HG03354 (cell line): ENCODE measurements around the gene COA3.
"Not testable (repeated sequence)": the region's sequence is repeated elsewhere in the genome, so short reads cannot be mapped to it uniquely, and the experiment has no call there.

Source experiments
- ATAC-seq: cut with Tn5 transposase; IDR thresholded peaks from one replicate; pipeline ENCODE4 v1.9.1; 2021; ENCODE audit warnings: mild to moderate bottlenecking; ENCODE audit not compliant: unreplicated experiment, poor library complexity, severe bottlenecking

COA3 gene

DNA sequence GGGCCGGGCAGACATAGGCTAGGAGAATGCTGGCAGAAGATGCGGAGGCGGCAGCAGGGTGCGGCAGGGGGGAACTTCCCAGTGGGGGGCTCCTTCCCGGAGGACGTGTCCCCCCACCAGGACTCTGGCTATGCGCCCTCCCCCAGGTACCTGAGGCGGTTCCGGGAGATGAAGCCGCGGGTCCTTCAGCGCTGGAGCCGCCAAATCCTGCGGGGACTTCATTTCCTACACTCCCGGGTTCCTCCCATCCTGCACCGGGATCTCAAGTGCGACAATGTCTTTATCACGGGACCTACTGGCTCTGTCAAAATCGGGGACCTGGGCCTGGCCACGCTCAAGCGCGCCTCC is 14.7 kb downstream of the COA3 start:
- ATAC-seq, result no peak

DNA sequence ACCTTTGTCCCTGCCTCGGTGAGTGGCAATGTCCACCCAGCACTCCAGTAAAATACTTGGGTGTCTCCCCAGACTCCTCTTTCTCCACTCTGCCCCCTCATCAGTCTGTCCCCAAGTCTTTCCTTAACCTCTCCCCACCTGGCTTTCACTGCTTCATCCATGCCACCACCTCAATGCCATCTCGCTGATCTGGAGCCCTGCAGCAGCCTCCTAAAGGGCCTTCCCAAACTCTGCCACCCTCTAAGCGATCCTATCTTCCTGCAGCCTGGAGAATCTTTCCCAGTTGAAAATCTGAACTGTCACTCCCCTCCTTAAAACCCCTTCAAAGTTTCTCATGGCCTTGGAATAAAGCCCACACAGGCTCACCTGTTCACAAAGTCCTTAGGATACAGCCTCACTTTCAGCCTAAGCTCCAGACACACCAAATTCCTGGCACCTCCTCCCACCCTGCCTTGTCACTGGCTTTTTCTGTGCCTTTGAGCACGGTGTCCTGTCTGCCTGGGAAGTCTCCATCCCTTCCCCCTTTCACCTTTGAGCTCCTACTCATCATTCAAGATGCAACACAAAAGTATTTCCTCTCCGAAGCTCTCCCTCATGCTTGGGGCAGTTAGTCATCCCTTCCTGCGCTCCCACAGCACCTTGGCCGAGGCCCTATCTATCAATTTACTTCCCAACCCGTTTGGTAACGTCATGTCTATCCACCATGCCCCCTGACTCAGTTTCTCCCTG is 15.3 kb downstream of the COA3 start:
- ATAC-seq, result no peak

GRCh38 chr17:42782166-42783061 is 16.1 kb downstream of the COA3 start:
- ATAC-seq, result no peak

- no peak for ATAC-seq
These were observed 16.8 kb downstream of the COA3 start for GRCh38 chr17:42781639-42782165.

DNA sequence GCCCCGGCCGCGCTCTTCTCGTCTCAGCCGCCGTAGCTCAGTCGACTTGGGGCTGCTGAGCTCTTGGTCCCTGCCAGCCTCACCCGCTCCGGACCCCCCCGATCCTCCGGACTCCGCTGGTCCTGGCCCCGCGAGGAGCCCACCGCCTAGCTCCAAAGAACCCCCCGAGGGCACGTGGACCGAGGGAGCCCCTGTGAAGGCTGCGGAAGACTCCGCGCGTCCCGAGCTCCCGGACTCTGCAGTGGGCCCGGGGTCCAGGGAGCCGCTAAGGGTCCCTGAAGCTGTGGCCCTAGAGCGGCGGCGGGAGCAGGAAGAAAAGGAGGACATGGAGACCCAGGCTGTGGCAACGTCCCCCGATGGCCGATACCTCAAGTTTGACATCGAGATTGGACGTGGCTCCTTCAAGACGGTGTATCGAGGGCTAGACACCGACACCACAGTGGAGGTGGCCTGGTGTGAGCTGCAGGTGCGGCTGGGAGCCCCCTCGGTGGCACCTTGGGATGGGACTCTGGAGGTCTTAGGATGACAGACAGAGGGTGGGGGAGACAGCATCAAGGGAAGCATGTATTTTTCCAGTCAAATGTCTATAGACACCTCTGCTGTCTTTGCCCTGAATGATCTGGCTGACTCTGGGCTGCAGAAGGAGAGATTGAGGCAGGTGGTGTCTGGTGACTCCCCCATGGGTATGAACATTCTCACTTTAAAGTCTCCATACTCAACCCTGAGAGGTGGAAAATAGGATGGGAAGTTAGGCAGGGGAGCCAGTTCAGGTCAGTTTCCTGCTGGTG is 17.5 kb downstream of the COA3 start:
- no peak for ATAC-seq

- no peak for ATAC-seq
These were observed 18.3 kb downstream of the COA3 start, which contains the start of gene WNK4 for GRCh38 chr17:42779936-42780850. Gene WNK4, plus strand, starts transcription at chr17:42780610. Its CDS starts 89 bp downstream, at chr17:42780699.

- ATAC-seq, result no peak
These were observed 19.1 kb downstream of the COA3 start for GRCh38 chr17:42779304-42779935.

DNA sequence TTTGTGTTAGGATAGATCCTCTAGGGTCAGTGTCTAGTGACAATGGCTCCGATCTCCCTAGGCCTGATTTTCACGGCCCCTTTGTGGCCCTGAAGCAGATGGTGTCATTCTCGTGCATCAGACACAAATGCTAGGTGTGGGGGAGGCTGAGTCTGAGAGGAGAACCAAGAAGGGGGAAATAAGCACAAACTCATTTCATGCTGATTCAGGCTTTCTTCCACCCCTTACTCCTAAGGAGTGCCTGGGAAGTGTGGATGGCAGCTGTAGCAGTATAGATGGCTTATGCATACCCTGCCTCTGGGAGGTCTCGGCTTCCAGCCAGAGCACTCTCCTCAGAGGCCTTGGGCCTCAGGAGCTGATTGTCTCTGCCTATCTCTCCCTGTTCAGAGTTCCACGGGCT is 19.9 kb downstream of the COA3 start:
- ATAC-seq, result no peak

DNA sequence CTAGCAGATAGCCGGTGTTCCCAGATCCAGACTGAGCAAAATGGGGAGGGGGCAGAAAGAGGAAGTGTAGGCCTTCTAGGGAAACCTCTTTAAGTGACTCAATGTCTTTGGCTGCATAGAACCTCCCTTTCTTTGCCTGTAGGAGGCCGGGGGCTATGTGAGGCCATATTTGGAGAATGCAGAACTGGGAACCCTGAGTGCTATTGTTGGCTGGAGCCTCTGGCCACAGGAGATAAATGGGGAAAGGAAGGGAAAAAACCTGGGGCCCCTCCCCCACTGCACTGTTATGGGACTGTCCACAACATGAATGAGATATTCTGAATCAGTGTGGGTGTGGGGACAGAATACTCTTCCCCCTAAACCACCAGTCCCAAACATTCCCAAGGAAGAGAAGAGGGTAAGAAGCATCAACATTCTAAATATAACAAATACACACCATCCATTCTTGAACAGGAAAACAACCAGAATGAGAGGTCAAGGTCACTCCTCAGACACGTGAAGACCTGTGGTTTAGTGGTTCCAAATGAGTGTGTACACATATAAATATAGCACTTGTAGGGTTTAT is 22.9 kb downstream of the COA3 start:
- ATAC-seq, result no peak

- ATAC-seq, result no peak
These were observed 24.3 kb downstream of the COA3 start for GRCh38 chr17:42774066-42774745.

GRCh38 chr17:42773290-42774035 is 25.0 kb downstream of the COA3 start, which contains the start of gene VPS25:
Gene VPS25, plus strand, starts transcription at chr17:42773449. Its CDS starts 27 bp downstream, at chr17:42773476.
- peak; percentile 76 for ATAC-seq

DNA sequence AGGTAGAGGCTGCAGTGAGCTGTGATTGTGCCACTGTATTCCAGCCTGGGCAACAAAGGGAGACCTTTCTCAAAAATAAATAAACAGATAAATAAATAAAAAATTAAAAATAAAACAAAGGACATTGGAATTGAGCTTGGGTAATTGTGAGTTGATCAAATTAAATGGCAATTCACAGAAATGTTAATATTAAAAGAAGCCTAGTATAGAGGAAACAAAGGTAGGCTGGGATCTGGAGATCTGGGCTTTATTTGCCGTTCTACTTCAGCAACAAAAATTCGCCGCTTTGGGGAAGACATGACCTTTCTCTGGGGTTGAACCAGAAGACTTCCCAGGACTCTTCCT is 25.6 kb downstream of the COA3 start:
- peak; percentile 10 for ATAC-seq

GRCh38 chr17:42769964-42770363 is 28.5 kb downstream of the COA3 start:
- ATAC-seq, result not testable (repeated sequence)

DNA sequence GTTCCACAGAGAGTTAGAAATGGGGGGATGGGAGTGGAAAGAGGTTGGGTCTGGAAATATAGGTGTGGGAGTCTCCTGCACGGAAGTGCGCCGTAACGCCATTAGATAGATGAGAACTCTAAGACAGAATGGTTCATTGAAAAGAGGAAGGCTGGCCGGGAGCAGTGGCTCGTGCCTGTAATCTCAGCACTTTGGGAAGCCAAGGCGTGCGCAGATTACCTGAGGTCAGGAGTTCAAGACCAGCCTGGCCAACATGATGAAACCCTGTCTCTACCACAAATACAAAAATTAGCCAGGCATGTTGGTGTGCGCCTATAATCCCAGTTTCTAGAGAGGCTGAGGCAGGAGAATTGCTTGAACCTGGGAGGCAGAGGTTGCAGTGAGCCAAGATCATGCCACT is 30.5 kb downstream of the COA3 start:
- not testable (repeated sequence) for ATAC-seq

DNA sequence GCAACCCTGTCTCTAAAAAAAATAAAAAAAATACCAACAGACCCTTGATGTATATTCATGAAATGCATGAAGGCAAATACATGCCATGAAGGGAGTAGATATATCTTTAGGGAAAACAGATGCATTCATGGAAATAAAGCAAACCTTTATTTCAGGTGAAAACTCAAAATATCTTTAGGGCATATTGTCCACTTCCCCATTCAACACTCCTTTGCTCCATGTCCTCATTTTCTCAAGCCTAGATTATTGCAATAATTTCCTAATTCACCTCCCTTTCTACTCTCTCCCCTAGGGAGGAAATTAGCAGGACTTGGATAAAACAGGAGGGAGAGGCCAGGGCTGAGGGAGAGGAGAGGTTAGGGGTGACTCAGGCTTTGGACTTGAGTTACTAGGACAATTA is 31.0 kb downstream of the COA3 start:
- ATAC-seq, result no peak

GRCh38 chr17:42766124-42766523 is 32.4 kb downstream of the COA3 start:
- no peak for ATAC-seq

DNA sequence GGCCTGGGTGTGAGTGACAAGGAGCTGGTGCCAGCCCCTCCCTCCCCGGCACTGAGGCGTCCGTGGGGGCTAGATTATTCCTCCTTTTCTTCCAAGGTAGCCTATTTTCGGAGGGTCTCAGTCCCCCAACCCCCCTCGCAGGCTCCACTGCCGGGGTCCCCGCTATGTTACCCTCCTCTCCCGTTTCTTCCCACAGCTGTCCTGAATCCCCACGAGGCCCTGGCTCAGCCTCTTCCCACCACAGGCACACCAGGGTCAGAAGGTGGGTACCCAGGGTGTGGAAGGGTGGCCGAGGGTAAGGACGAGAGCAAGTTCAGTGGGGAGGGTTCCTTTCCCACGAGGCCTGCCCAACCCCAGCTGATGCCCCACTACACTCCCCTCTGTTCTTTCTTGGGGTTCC is 36.9 kb downstream of the COA3 start:
- ATAC-seq, result no peak
